GM12875 (cell line): ENCODE measurements around the gene VAMP4.

Experiments
- H3K4me3 ChIP-seq: one replicate; pipeline ENCODE4 v1.5.1; 2011; ENCODE audit warnings: low read depth, low read length, control low read depth
- CTCF ChIP-seq: IDR thresholded peaks from 2 replicates; pipeline ENCODE4 v1.5.1; 2011; ENCODE audit warnings: low read depth, mild to moderate bottlenecking, control low read depth, inconsistent platforms, low read length, moderate library complexity, borderline replicate concordance; ENCODE audit not compliant: insufficient read depth

The VAMP4 gene

DNA sequence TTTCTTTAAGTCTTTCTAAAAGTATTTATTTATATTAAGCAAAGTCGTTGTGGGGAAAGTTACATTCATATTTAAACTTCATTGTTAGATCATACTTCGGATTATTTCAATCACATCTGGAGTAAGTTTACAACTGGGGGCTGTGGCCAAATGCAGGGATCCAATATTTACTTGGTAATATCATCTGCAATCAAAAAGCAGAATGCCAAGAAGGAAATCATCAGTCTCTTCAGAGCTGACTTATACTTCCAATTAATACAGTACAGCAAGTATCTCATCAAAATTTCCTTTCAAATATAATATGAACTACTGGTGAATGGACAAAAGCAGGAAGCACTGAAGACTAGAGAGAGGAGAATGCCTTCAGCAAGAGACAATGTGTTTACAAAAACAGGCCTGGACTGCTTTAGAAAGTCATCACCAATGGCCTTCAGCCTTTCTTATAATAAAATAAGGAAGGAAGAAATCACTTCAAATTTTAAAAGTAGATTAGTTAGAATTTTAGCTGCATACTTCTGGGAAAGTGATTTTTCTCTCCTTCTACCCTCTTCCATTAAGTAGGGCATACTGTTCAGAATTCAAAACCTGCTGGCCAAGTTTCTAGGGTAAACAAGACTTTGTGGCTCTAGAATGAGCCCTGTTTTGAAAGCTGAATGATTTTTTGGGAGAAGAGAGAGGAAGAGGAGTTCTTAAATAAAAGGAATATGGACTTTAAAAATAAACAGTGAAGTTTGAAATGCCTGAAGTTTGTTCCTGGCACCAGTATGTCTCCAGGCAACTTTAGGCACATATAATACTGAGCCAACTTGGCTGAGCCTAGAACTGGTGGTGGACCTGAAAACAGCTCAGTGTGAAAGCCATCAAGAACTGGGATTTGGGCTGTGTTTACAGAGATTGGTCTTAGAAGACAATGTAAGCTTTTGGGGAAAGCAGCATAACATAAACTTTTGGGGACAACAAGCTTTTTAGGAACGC, 67.1 kb downstream of the VAMP4 start:
- no peak for TF ChIP-seq CTCF
- no peak overlapping the region for H3K4me3 ChIP-seq

DNA sequence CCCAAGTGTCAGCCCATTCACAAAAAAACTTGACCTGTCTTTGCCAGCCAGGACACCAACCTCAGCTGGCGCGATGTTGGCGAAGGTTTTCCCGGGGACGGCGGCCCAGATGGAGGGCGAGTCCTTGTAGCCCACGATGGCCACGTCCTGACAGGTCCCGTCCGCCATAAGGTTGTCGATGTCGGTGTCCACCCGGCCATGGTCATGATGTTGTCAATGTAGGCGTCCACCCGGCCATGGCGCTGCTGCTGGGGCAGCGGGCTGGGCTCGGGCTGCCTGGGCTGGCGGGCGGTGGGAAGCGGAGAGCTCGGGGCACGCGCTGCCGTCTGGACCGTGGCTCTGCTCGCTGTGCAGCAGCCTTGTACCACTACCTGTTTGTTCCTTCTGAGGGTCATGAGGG, 71.1 kb downstream of the VAMP4 start:
- no peak overlapping the region for H3K4me3 ChIP-seq

GRCh38 chr1:171668372-171668771, 73.5 kb downstream of the VAMP4 start:
- no peak for TF ChIP-seq CTCF

More for the DNA sequence above, 71.1 kb downstream of the VAMP4 start:
- TF ChIP-seq CTCF: no peak

DNA sequence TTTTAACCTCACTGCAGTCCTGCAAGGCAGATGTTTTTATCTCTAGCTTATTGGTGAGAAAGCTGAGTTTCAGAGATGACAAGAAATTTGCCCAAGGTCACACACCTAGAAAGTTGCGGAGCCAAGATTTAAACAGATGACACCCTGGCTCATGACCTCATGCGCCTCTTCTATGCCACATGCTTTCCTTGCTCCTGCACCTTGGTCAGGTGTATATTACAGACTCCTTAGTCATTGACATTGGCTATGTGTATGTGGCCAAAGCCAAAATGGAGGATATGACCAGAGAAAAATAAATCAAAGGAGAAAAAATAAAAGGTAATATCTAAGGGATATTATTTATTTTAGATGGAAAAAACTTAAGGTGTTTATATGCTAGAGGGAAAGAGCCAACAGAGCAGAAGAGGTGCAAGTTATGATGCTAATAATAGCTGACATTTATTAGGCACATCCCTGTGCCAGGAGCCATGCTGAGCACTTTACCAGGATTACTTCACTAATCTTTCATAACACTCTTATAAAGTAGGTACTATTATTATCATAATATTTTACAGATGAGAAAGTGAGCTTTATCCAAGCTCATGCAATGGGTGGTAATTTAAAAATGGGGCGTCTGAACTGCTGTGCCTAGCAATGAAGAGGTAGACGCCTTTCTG, 75.6 kb downstream of the VAMP4 start:
- no peak for TF ChIP-seq CTCF
- no peak overlapping the region for H3K4me3 ChIP-seq

More at GRCh38 chr1:171668372-171668771, 73.5 kb downstream of the VAMP4 start:
- H3K4me3 ChIP-seq: no peak overlapping the region

DNA sequence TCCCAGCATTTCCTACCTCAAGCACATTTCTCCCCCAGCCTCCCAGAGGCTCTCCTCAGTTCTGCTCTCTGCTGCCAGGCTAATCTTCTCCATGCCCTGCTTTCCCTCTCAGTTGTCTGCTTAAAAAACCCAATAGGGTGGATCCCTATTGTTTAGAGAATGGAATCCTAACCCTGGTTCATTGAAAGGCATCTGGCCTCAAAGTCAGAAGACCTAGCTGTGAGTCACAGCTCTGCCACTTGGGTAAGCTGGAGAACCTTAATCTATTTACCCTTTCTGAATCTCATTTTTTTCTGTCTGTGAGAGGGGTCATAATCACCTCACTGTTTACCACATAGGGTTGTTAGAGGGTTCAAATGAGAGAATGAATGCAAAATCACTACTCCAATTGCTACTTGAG, 76.9 kb downstream of the VAMP4 start:
- TF ChIP-seq CTCF: no peak
- H3K4me3 ChIP-seq: no peak overlapping the region

DNA sequence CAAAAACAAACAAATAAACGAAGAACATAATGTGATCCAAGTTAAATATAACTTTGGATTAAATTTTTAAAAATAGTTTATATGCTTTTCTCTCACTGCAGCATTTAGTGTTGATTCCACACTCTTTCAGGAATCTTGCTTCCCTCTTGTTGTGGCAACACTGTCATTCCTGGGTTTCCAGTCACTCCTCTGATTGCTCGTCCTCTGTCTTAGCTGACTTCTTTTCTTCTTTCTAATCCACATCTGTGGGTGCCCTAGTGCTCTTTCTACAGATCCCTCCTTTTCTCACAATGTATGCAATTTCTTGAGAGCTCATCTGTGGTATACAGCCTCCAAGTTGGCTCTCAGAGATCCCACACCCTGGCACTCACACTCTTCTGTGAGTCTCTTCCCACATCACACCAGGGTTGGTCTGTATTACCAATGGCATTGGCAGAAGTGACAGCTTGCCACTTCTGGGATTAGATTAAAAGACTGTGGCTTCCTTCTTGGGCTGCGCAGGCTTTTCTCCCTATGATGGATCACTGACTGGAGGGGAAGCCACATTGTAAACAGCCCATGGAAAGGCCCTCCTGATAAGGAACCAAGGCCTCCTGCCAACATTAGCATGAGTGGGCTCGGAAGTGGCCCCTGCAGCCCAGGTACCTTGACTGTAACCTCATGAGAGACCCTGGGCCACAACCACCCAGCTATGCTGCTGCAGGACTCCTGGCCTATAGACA, 77.8 kb downstream of the VAMP4 start:
- TF ChIP-seq CTCF: no peak
- no peak overlapping the region for H3K4me3 ChIP-seq
